Globus pallidus (tissue), 1 donor: Measurements from ENCODE around the gene PRDM16.
"Not testable (repeated sequence)": the region's sequence is repeated elsewhere in the genome, so short reads cannot be mapped to it uniquely, and the experiment has no call there.

ENCODE experiments used
- DNase-seq: peaks from one replicate; pipeline ENCODE4 v3.0.0-alpha.2; 2015; ENCODE audit warnings: low spot score

PRDM16 gene

GRCh38 chr1:3226701-3227350 is 157.8 kb downstream of the PRDM16 start:
- no peak for DNase-seq

GRCh38 chr1:3227351-3227704 is 158.3 kb downstream of the PRDM16 start:
- no peak for DNase-seq

- DNase-seq: no peak
These were observed 158.9 kb downstream of the PRDM16 start for GRCh38 chr1:3227893-3228292.

- no peak for DNase-seq
These were observed 160.2 kb downstream of the PRDM16 start for GRCh38 chr1:3229081-3229725.

GRCh38 chr1:3230553-3230952 is 161.6 kb downstream of the PRDM16 start:
- DNase-seq: no peak

- DNase-seq: no peak
These were observed 162.2 kb downstream of the PRDM16 start for GRCh38 chr1:3231245-3231644.

- no peak for DNase-seq
These were observed 162.8 kb downstream of the PRDM16 start for GRCh38 chr1:3231826-3232225.

GRCh38 chr1:3233031-3233430 is 164.0 kb downstream of the PRDM16 start:
- no peak for DNase-seq

GRCh38 chr1:3233551-3233950 is 164.5 kb downstream of the PRDM16 start:
- DNase-seq: no peak

- DNase-seq: no peak
These were observed 165.3 kb downstream of the PRDM16 start for GRCh38 chr1:3234281-3234680.

- no peak for DNase-seq
These were observed 166.0 kb downstream of the PRDM16 start for GRCh38 chr1:3234956-3235355.

GRCh38 chr1:3235496-3235895 is 166.5 kb downstream of the PRDM16 start:
- DNase-seq: no peak

GRCh38 chr1:3236361-3236760 is 167.4 kb downstream of the PRDM16 start:
- no peak for DNase-seq

- no peak for DNase-seq
These were observed 168.0 kb downstream of the PRDM16 start for GRCh38 chr1:3236955-3237354.

GRCh38 chr1:3237570-3237969 is 168.6 kb downstream of the PRDM16 start:
- DNase-seq: peak; percentile 38

GRCh38 chr1:3237994-3238702 is 169.1 kb downstream of the PRDM16 start:
- peak; percentile 50 for DNase-seq

GRCh38 chr1:3238703-3239278 is 169.8 kb downstream of the PRDM16 start:
- no peak for DNase-seq

GRCh38 chr1:3239991-3240390 is 171.0 kb downstream of the PRDM16 start:
- not testable (repeated sequence) for DNase-seq

GRCh38 chr1:3240524-3241235 is 171.7 kb downstream of the PRDM16 start:
- DNase-seq: no peak

GRCh38 chr1:3241236-3241550 is 172.2 kb downstream of the PRDM16 start:
- DNase-seq: no peak

GRCh38 chr1:3241673-3242407 is 172.8 kb downstream of the PRDM16 start:
- DNase-seq: no peak
